Memory B cell (primary cell): ENCODE data around the gene C1orf21.

Experiments used
- ATAC-seq: fragments of 150-1000 bp; cut with Tn5 transposase; 2 replicates; pipeline ENCODE4 v1.10.0; 2021; ENCODE audit warnings: low read depth, mild to moderate bottlenecking, moderate library complexity
- DNase-seq, 2 donors: peaks; one replicate each; pipeline ENCODE4 v3.0.0; 2022; ENCODE audit warnings: low spot score in 2 of 2
- H3K27ac Mint-ChIP-seq: one replicate; pipeline ENCODE4 v1.8.0; 2022; ENCODE audit warnings: mild to moderate bottlenecking, moderate library complexity, mixed read lengths
- H3K27me3 Mint-ChIP-seq: one replicate; pipeline ENCODE4 v1.8.0; 2022; ENCODE audit warnings: mixed read lengths
- H3K36me3 Mint-ChIP-seq: one replicate; pipeline ENCODE4 v1.8.0; 2022; ENCODE audit warnings: mild to moderate bottlenecking, mixed read lengths
- H3K4me1 Mint-ChIP-seq: one replicate; pipeline ENCODE4 v1.8.0; 2022; ENCODE audit warnings: mixed read lengths
- H3K4me3 Mint-ChIP-seq: one replicate; pipeline ENCODE4 v1.8.0; 2022; ENCODE audit warnings: mild to moderate bottlenecking, moderate library complexity, mixed read lengths
- H3K9me3 Mint-ChIP-seq: one replicate; pipeline ENCODE4 v1.8.0; 2022; ENCODE audit warnings: mixed read lengths

Gene C1orf21

DNA sequence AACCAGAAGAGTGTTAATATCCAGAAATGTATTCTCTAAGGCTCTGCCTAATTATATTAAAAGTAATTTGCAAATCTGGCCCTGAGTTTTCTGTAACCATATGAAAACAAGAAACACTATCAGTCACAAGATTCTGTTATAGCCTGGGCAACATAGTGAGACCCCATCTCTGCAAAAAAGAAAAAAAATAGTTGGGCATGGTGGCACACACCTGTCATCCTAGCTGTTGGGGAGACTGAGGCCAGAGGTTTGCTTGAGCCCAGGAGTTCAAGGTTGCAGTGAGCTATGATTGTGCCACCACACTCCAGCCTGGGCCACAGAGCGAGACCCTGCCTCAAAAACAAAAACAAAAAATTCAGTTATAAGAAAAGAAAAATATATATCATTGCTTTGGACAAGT, 25.6 kb downstream of the C1orf21 start:
- Mint-ChIP-seq H3K4me3 (no peak overlapping the region), H3K27me3 (peaks cover 6% of the 10 kb centered on the region), H3K4me1 (no peaks in the 10 kb centered on the region), H3K9me3 (no peaks in the 10 kb centered on the region), H3K36me3 (no peaks in the 10 kb centered on the region), H3K27ac (no peak overlapping the region)
- ATAC-seq (no peak), DNase-seq (no peak)

DNA sequence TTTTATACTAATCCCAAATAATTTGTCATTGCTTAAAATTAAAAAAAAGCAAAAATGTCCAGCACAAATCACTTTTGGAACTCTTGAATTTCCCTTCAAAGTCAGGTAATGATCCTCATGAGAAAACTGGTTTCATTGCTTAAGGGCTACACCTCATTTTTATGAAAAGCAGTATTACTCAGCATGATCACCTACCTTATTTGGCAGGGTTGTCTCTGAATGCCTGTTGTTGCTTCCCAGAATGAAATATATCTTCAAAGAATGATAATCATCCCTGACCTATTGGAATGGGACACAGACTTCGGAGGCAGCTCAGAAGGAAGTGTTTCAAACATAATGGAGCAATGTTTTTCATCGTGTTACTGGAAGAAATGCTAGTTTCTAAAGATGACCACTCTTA, 29.7 kb downstream of the C1orf21 start:
- Mint-ChIP-seq H3K36me3 (no peaks in the 10 kb centered on the region), H3K9me3 (no peaks in the 10 kb centered on the region), H3K4me1 (peaks cover 2% of the 10 kb centered on the region), H3K27ac (no peak overlapping the region), H3K27me3 (peaks cover 6% of the 10 kb centered on the region), H3K4me3 (no peak overlapping the region)
- DNase-seq (no peak), ATAC-seq (no peak)

- DNase-seq (no peak), ATAC-seq (no peak)
- H3K27ac Mint-ChIP-seq, result no peak overlapping the region
- peaks cover 6% of the 10 kb centered on the region for H3K27me3 Mint-ChIP-seq
- no peaks in the 10 kb centered on the region for H3K9me3 Mint-ChIP-seq
- H3K36me3 Mint-ChIP-seq, result no peaks in the 10 kb centered on the region
- H3K4me1 Mint-ChIP-seq, result peaks cover 2% of the 10 kb centered on the region
- H3K4me3 Mint-ChIP-seq, result no peak overlapping the region
These were observed 30.1 kb downstream of the C1orf21 start for GRCh38 chr1:184416946-184417345.

DNA sequence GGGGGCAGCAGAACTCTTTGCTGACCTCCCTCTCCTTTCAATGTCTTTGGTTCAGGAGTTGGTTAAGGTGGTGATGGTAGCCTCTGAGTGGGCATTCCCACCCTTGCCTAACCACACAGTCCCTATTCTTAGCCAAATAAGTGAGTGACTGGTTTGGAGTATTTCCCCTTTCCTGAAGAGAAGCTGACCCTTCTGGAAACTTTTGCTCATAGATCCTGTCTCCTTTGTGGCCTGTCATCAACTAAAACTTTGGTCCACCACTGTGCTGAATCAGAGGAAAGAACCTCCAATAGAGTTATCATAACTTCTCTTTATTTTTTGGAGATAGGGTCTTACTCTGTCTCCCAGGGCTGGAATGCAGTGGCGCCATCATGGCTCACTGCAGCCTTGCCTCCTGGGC, 31.1 kb downstream of the C1orf21 start:
- ATAC-seq, result no peak
- no peak for DNase-seq
- Mint-ChIP-seq H3K4me3 (no peak overlapping the region), H3K27me3 (peaks cover 6% of the 10 kb centered on the region), H3K27ac (no peak overlapping the region), H3K9me3 (no peaks in the 10 kb centered on the region), H3K36me3 (no peaks in the 10 kb centered on the region), H3K4me1 (peaks cover 2% of the 10 kb centered on the region)

- no peak for DNase-seq
- ATAC-seq, result no peak
- Mint-ChIP-seq H3K4me1 (peaks cover 2% of the 10 kb centered on the region), H3K4me3 (no peak overlapping the region), H3K36me3 (no peaks in the 10 kb centered on the region), H3K27me3 (peaks cover 9% of the 10 kb centered on the region), H3K9me3 (peaks cover 2% of the 10 kb centered on the region), H3K27ac (no peak overlapping the region)
These were observed 32.0 kb downstream of the C1orf21 start for GRCh38 chr1:184418652-184419349.

- H3K4me3 Mint-ChIP-seq, result no peak overlapping the region
- peaks cover 2% of the 10 kb centered on the region for H3K4me1 Mint-ChIP-seq
- H3K36me3 Mint-ChIP-seq, result no peaks in the 10 kb centered on the region
- DNase-seq, result no peak
- peaks cover 9% of the 10 kb centered on the region for H3K27me3 Mint-ChIP-seq
- H3K27ac Mint-ChIP-seq, result no peak overlapping the region
- ATAC-seq, result no peak
- peaks cover 2% of the 10 kb centered on the region for H3K9me3 Mint-ChIP-seq
These were observed 32.7 kb downstream of the C1orf21 start for GRCh38 chr1:184419350-184420161.

GRCh38 chr1:184422490-184423233, 35.8 kb downstream of the C1orf21 start:
- no peak overlapping the region for H3K4me3 Mint-ChIP-seq
- peaks cover 3% of the 10 kb centered on the region for H3K27me3 Mint-ChIP-seq
- H3K27ac Mint-ChIP-seq, result no peak overlapping the region
- peaks cover 2% of the 10 kb centered on the region for H3K4me1 Mint-ChIP-seq
- H3K36me3 Mint-ChIP-seq, result no peaks in the 10 kb centered on the region
- DNase-seq (no peak), ATAC-seq (no peak)
- peaks cover 2% of the 10 kb centered on the region for H3K9me3 Mint-ChIP-seq

- DNase-seq, result no peak
- H3K27ac Mint-ChIP-seq, result no peak overlapping the region
- ATAC-seq, result no peak
- peaks cover 2% of the 10 kb centered on the region for H3K4me1 Mint-ChIP-seq
- H3K9me3 Mint-ChIP-seq, result peaks cover 2% of the 10 kb centered on the region
- H3K36me3 Mint-ChIP-seq, result no peaks in the 10 kb centered on the region
- H3K4me3 Mint-ChIP-seq, result no peak overlapping the region
- H3K27me3 Mint-ChIP-seq, result peaks cover 3% of the 10 kb centered on the region
These were observed 36.8 kb downstream of the C1orf21 start for GRCh38 chr1:184423649-184424048.

DNA sequence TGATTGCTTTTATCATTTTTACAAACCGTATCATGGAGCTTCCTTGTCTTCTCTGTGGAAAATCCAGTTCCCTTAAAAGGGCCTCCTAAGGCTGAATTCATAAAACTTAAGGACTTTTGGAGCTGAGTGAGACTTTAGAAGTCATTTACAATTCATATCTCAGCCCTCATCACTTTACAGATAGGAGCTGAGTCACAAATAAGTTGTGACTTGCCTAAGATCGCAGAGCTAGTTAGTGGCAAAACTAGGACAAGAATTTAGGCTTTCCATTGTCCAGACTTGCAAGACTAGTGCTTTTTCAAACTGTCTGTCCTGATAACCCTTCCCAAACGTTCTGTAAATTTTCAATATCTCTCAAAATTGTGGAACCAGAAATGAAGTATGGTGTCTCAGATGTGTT, 37.3 kb downstream of the C1orf21 start:
- Mint-ChIP-seq H3K4me3 (no peak overlapping the region), H3K27ac (no peak overlapping the region), H3K36me3 (no peaks in the 10 kb centered on the region), H3K27me3 (peaks cover 3% of the 10 kb centered on the region), H3K9me3 (peaks cover 2% of the 10 kb centered on the region), H3K4me1 (no peaks in the 10 kb centered on the region)
- ATAC-seq, result no peak
- DNase-seq, result no peak

DNA sequence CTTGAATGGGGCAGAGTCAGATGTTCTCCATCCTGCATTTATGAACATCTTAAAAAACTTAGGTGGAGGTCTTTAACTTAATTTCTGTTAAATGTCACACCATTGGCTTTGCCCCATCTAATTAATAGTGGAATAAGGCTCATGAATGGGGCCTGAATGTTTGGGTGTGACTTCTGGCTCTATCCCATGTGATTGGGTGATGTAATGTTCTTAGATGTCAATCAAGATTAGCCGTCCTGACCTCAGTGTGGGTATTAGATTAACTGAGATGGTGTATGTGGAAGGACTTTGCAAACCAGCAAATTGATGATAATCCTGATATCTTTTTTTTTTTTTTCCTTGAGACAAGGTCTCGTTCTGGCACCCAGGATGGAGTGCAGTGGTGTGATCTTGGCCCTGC, 38.1 kb downstream of the C1orf21 start:
- DNase-seq, result no peak
- H3K9me3 Mint-ChIP-seq, result peaks cover 2% of the 10 kb centered on the region
- H3K27ac Mint-ChIP-seq, result no peak overlapping the region
- H3K27me3 Mint-ChIP-seq, result peaks cover 3% of the 10 kb centered on the region
- no peak for ATAC-seq
- no peaks in the 10 kb centered on the region for H3K36me3 Mint-ChIP-seq
- H3K4me1 Mint-ChIP-seq, result no peaks in the 10 kb centered on the region
- no peak overlapping the region for H3K4me3 Mint-ChIP-seq

GRCh38 chr1:184425449-184426277, 38.8 kb downstream of the C1orf21 start:
- no peak overlapping the region for H3K27ac Mint-ChIP-seq

GRCh38 chr1:184426278-184426674, 39.4 kb downstream of the C1orf21 start:
- H3K27me3 Mint-ChIP-seq, result peaks cover 3% of the 10 kb centered on the region
- ATAC-seq (no peak), DNase-seq (no peak)
- H3K4me1 Mint-ChIP-seq, result no peaks in the 10 kb centered on the region
- H3K9me3 Mint-ChIP-seq, result peaks cover 2% of the 10 kb centered on the region
- H3K4me3 Mint-ChIP-seq, result no peak overlapping the region
- H3K36me3 Mint-ChIP-seq, result no peaks in the 10 kb centered on the region
- no peak overlapping the region for H3K27ac Mint-ChIP-seq

More at GRCh38 chr1:184425449-184426277, 38.8 kb downstream of the C1orf21 start:
- Mint-ChIP-seq H3K27me3 (peaks cover 3% of the 10 kb centered on the region), H3K36me3 (no peaks in the 10 kb centered on the region), H3K4me1 (no peaks in the 10 kb centered on the region), H3K9me3 (peaks cover 2% of the 10 kb centered on the region), H3K4me3 (no peak overlapping the region)
- DNase-seq (no peak), ATAC-seq (no peak)

GRCh38 chr1:184427722-184428121, 40.9 kb downstream of the C1orf21 start:
- Mint-ChIP-seq H3K9me3 (peaks cover 2% of the 10 kb centered on the region), H3K27ac (no peak overlapping the region), H3K27me3 (peaks cover 3% of the 10 kb centered on the region), H3K4me3 (no peak overlapping the region), H3K36me3 (no peaks in the 10 kb centered on the region), H3K4me1 (no peaks in the 10 kb centered on the region)
- DNase-seq (no peak), ATAC-seq (no peak)
